A673 (cell line): Measurements from ENCODE around the gene CEP57L1. TPM values are rescaled to one million over a fixed set of nuclear protein-coding genes. Genes with fewer than 3 reads are reported as not detected.

Experiments used
- BruUV-seq: library from RNA; stranded (reverse); fragments of 400-500 nt; replicated peaks from 2 replicates; lab custom pipeline; 2021; lab: Mats Ljungman, UMichigan
- CTCF ChIA-PET: fragments of 300-600 bp; sonication (Branson Sonifier 250); formaldehyde crosslinking; loops from one replicate; lab custom pipeline; 2022; ENCODE audit warnings: antibody characterized with exemption; lab: Charles Lee
- POLR2A ChIA-PET: fragments of 300-600 bp; sonication (Branson Sonifier 250); formaldehyde crosslinking; loops from one replicate; lab custom pipeline; 2022; ENCODE audit warnings: antibody characterized with exemption; ENCODE audit not compliant: low non-redundant PET; lab: Charles Lee
- DNase-seq: peaks from one replicate; pipeline ENCODE4 v3.0.0-alpha.2; 2015; ENCODE audit warnings: low spot score
- H3K27ac ChIP-seq: fragments of 200-600 bp; sonication (generic); 2 replicates; pipeline ENCODE4 v1.5.1; 2016; ENCODE audit warnings: mixed run types, low read depth, mild to moderate bottlenecking, mixed read lengths, antibody characterized with exemption, low read length; ENCODE audit not compliant: poor library complexity, severe bottlenecking
- H3K27me3 ChIP-seq: fragments of 200-600 bp; sonication (generic); replicated peaks from 2 replicates; pipeline ENCODE4 v1.6.1; 2017; ENCODE audit warnings: mixed run types, low read depth, mild to moderate bottlenecking, mixed read lengths, antibody characterized with exemption, low read length; ENCODE audit not compliant: insufficient read depth, poor library complexity
- H3K36me3 ChIP-seq: fragments of 200-600 bp; sonication (generic); 2 replicates; pipeline ENCODE4 v1.6.1; 2016; ENCODE audit warnings: mixed run types, mild to moderate bottlenecking, mixed read lengths, antibody characterized with exemption, low read length; ENCODE audit not compliant: insufficient read depth, poor library complexity, severe bottlenecking
- H3K4me1 ChIP-seq: fragments of 200-600 bp; sonication (generic); 2 replicates; pipeline ENCODE4 v1.6.1; 2017; ENCODE audit warnings: mixed run types, mild to moderate bottlenecking, mixed read lengths, antibody characterized with exemption, low read length; ENCODE audit not compliant: insufficient read depth, poor library complexity, severe bottlenecking
- H3K4me3 ChIP-seq: fragments of 200-600 bp; sonication (generic); 2 replicates; pipeline ENCODE4 v1.5.1; 2016; ENCODE audit warnings: low read depth, mixed run types, mild to moderate bottlenecking, mixed read lengths, low read length; ENCODE audit not compliant: poor library complexity, severe bottlenecking
- H3K9me3 ChIP-seq: fragments of 200-600 bp; sonication (generic); 2 replicates; pipeline ENCODE4 v1.6.1; 2016; ENCODE audit warnings: mixed run types, low read depth, mild to moderate bottlenecking, mixed read lengths, antibody characterized with exemption, low read length; ENCODE audit not compliant: poor library complexity, severe bottlenecking
- CTCF ChIP-seq: fragments of 300-800, 200-600 bp; sonication (generic); conservative IDR thresholded peaks from 2 replicates; pipeline ENCODE4 v1.5.1; 2017; ENCODE audit warnings: low read depth, mild to moderate bottlenecking, antibody characterized with exemption, low read length, moderate library complexity, mixed read lengths
- EZH2 ChIP-seq: fragments of 200-600 bp; sonication (generic); IDR thresholded peaks from 2 replicates; pipeline ENCODE4 v1.6.1; 2017; ENCODE audit warnings: borderline replicate concordance, low read depth, mild to moderate bottlenecking, mixed read lengths, antibody characterized with exemption, low read length; ENCODE audit not compliant: poor library complexity, severe bottlenecking
- intact Hi-C: fragments of 100-400 bp; cut with micrococcal nuclease; formaldehyde crosslinking; loops from one replicate; pipeline ENCODE4 v1.10.0; 2022; ENCODE audit not compliant: unreplicated experiment
- total RNA-seq: library from RNA; stranded (reverse); gene quantifications from 2 replicates; pipeline ENCODE4 v1.2.3, GENCODE V29; 2021

CEP57L1 gene
- total RNA-seq, 1 experiment from 2014 or later = 25.7 TPM

DNA sequence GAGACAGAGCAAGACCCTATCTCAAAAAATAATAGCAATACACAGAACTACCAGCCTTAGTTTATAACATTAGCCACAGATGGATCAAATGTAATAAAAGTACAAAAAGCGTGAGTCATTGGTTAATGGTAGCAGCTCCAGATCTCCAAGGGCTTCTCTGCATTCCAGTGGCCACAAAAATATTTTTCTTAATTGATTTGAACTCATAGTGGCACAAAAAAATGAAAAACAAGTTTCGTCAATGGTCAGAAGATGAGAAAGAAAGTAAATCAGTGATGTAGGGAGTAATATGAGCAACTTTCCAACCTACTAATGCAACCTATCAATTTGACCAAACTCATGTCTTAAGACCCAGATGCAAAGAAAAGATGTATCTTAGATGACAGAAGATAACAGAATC lies 79.6 kb downstream of the CEP57L1 start:
- H3K36me3 ChIP-seq = no peaks in the 10 kb centered on the region
- DNase-seq = no peak
- intact Hi-C loops = no loop called here
- H3K27ac ChIP-seq = no peak overlapping the region
- H3K4me3 ChIP-seq = no peak overlapping the region
- TF ChIP-seq CTCF (no peak), EZH2 (no peak)
- no TSS peak for BruUV-seq
- no peaks in the 10 kb centered on the region for H3K9me3 ChIP-seq
- no peaks in the 10 kb centered on the region for H3K27me3 ChIP-seq
- no peaks in the 10 kb centered on the region for H3K4me1 ChIP-seq
- ChIA-PET POLR2A (no interaction called here), CTCF (no interaction called here)

GRCh38 chr6:109178921-109179320 lies 83.6 kb downstream of the CEP57L1 start:
- TF ChIP-seq EZH2 (no peak), CTCF (no peak)
- no peak for DNase-seq
- Histone ChIP-seq H3K4me3 (no peak overlapping the region), H3K4me1 (no peaks in the 10 kb centered on the region), H3K27ac (no peak overlapping the region), H3K36me3 (no peaks in the 10 kb centered on the region), H3K27me3 (no peaks in the 10 kb centered on the region), H3K9me3 (no peaks in the 10 kb centered on the region)
- ChIA-PET CTCF (no interaction called here), POLR2A (no interaction called here)
- intact Hi-C loops = no loop called here
- no TSS peak for BruUV-seq

DNA sequence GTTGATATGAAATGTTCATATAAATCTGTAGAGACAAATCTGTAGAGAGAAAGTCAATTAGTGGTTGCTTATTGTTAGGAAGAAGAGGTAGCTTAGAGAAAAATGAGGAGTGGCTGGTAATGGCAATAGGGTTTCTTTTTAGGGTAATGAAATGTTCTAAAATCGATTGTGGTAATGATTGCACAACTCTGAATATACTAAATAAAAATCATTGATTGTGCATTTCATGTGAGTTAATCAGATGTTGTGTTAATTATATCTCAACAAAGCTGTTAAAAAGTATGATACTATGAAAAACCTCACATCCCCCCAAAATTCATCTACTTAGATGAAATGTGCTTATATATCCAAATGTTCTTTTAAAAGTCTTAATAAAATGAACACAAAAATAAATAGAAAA lies 84.2 kb downstream of the CEP57L1 start:
- Histone ChIP-seq H3K4me1 (no peaks in the 10 kb centered on the region), H3K9me3 (no peaks in the 10 kb centered on the region), H3K4me3 (no peak overlapping the region), H3K27ac (no peak overlapping the region), H3K27me3 (peaks cover 2% of the 10 kb centered on the region), H3K36me3 (no peaks in the 10 kb centered on the region)
- ChIA-PET POLR2A (no interaction called here), CTCF (no interaction called here)
- TF ChIP-seq EZH2 (no peak), CTCF (no peak)
- intact Hi-C loops = no loop called here
- no peak for DNase-seq
- no TSS peak for BruUV-seq
